Stomach (tissue), 4 donors: ENCODE data around the gene GRIN2C.

Experiments
- EP300 ChIP-seq: sonication (generic); formaldehyde crosslinking; IDR thresholded peaks from one replicate; pipeline ENCODE4 v1.6.1; 2017; ENCODE audit warnings: antibody characterized with exemption
- POLR2A ChIP-seq, 4 donors: fragments of 450-650 bp; IDR thresholded peaks; one replicate each; pipeline ENCODE4 v1.6.1; 2016; ENCODE audit warnings: antibody characterized with exemption in 4 of 4, control low read depth in 2 of 4, mild to moderate bottlenecking in 1 of 4, moderate library complexity in 1 of 4
- POLR2AphosphoS5 ChIP-seq, 3 donors: sonication (generic); formaldehyde crosslinking; IDR thresholded peaks; one replicate each; pipeline ENCODE4 v1.6.1; 2016; ENCODE audit warnings: antibody characterized with exemption in 3 of 3
- TF ChIP-seq, protein P1 (sequence below), 7 experiments: fragments of 450-650 bp in 4 of 7; fragments of 200-600 bp in 3 of 7; sonication (generic) in 3 of 7; IDR thresholded peaks; one replicate each; pipeline ENCODE4 v1.5.1; 2016 to 2019; ENCODE audit warnings: antibody characterized with exemption in 7 of 7, control low read depth in 2 of 7, mild to moderate bottlenecking in 1 of 7

DNA sequence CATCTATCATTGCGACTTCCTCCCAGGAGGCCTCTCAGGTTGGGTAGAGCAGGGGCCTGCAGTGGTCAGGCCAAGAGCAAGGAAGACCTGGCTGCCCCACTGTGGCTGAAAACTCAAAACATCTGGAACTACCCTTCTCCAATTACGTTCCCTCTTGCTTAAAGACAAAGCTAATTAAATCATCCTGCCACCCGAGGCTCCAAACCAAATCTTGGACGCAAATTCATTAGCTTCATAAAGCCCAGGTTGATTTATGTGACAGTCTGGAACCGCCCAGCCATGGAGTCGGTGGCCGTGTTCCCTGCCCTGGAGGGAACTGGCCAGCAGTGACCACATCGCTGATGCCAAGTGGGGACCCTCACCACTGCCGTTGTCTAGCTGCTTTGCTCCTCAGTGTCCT lies 21.4 kb downstream of the GRIN2C start:
- TF ChIP-seq, protein P1, sequence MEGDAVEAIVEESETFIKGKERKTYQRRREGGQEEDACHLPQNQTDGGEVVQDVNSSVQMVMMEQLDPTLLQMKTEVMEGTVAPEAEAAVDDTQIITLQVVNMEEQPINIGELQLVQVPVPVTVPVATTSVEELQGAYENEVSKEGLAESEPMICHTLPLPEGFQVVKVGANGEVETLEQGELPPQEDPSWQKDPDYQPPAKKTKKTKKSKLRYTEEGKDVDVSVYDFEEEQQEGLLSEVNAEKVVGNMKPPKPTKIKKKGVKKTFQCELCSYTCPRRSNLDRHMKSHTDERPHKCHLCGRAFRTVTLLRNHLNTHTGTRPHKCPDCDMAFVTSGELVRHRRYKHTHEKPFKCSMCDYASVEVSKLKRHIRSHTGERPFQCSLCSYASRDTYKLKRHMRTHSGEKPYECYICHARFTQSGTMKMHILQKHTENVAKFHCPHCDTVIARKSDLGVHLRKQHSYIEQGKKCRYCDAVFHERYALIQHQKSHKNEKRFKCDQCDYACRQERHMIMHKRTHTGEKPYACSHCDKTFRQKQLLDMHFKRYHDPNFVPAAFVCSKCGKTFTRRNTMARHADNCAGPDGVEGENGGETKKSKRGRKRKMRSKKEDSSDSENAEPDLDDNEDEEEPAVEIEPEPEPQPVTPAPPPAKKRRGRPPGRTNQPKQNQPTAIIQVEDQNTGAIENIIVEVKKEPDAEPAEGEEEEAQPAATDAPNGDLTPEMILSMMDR (IDR thresholded peaks at IDR 0.05): no peak
- TF ChIP-seq POLR2A (IDR thresholded peaks at IDR 0.05) (no peak), POLR2AphosphoS5 (IDR thresholded peaks at IDR 0.05) (no peak), EP300 (no peak)
